HepG2 (cell line): ENCODE results near the gene RNF13. TPM values are rescaled to one million over a fixed set of nuclear protein-coding genes. Genes with fewer than 3 reads are reported as not detected.

Experiments
- ATF4 ChIP-seq, 2 experiments: fragments of 450-650 bp in 1 of 2; sonication (generic) in 1 of 2; formaldehyde crosslinking; IDR thresholded peaks; 2 replicates each; pipeline versions ENCODE4 v1.5.0 to v1.8.0; 2020 to 2022; ENCODE audit warnings: mild to moderate bottlenecking in 1 of 2, missing genetic modification reagents in 1 of 2
- HNRNPL ChIP-seq: fragments of 200-400 bp; formaldehyde crosslinking; IDR thresholded peaks from 2 replicates; pipeline ENCODE4 v1.6.1; 2017; ENCODE audit warnings: mild to moderate bottlenecking, low read depth, low read length
- LBX2 ChIP-seq: sonication (generic); formaldehyde crosslinking; IDR thresholded peaks from 2 replicates; pipeline ENCODE4 v1.5.0; 2020; ENCODE audit warnings: missing genetic modification reagents, mild to moderate bottlenecking, borderline replicate concordance
- MIER3 ChIP-seq: IDR thresholded peaks from 2 replicates; pipeline ENCODE4 v1.6.1; 2016; ENCODE audit warnings: missing compliant biosample characterization, borderline replicate concordance
- NAIF1 ChIP-seq: sonication (generic); formaldehyde crosslinking; IDR thresholded peaks from 2 replicates; pipeline ENCODE4 v1.5.0; 2020; ENCODE audit warnings: mild to moderate bottlenecking, missing genetic modification reagents, borderline replicate concordance
- NR2C2 ChIP-seq: sonication (generic); formaldehyde crosslinking; IDR thresholded peaks from 2 replicates; pipeline ENCODE4 v1.4.0; 2020; ENCODE audit warnings: missing genetic modification reagents, mild to moderate bottlenecking, moderate library complexity, borderline replicate concordance
- THAP9 ChIP-seq: sonication (generic); formaldehyde crosslinking; IDR thresholded peaks from 2 replicates; pipeline ENCODE4; 2020; ENCODE audit warnings: missing genetic modification reagents, mild to moderate bottlenecking, borderline replicate concordance
- ZNF775 ChIP-seq: sonication (generic); formaldehyde crosslinking; IDR thresholded peaks from 2 replicates; pipeline ENCODE4 v1.4.0; 2020; ENCODE audit warnings: missing genetic modification reagents, mild to moderate bottlenecking, moderate library complexity, borderline replicate concordance
- ZSCAN20 ChIP-seq: sonication (generic); formaldehyde crosslinking; IDR thresholded peaks from 2 replicates; pipeline ENCODE4 v1.4.0; 2020; ENCODE audit warnings: missing genetic modification reagents, mild to moderate bottlenecking, borderline replicate concordance
- polyA plus RNA-seq, 8 experiments: library from polyadenylated mRNA; depleted of rRNA in 3 of 8; stranded (reverse) in 7 of 8; unstranded in 1 of 8; fragments of >200 nt; fragmentation: Illumina TruSeq in 4 of 8; extraction: Trizol in 4 of 8; gene quantifications; 2 replicates each; pipeline versions ENCODE4 v1.2.1 to v1.2.3, GENCODE V29; 2011 to 2016; ENCODE audit warnings: low read depth in 4 of 8, missing spikeins in 1 of 8, mixed read lengths in 1 of 8; ENCODE audit not compliant: insufficient read depth in 1 of 8
- total RNA-seq, 5 experiments: library from RNA; depleted of rRNA; stranded (reverse); fragments of >200 nt; fragmentation: Illumina TruSeq; extraction: Trizol; gene quantifications; 2 replicates each; pipeline ENCODE4 v1.2.3, GENCODE V29; 2016; ENCODE audit warnings: low read depth in 1 of 5
- TF ChIP-seq, protein P1 (sequence below): sonication (generic); formaldehyde crosslinking; IDR thresholded peaks from one replicate; pipeline ENCODE4 v1.5.1; 2020; ENCODE audit warnings: mild to moderate bottlenecking, missing genetic modification reagents; ENCODE audit errors: not compliant biosample characterization
- TF ChIP-seq, protein P2 (sequence below): sonication (generic); formaldehyde crosslinking; IDR thresholded peaks from 2 replicates; pipeline ENCODE4 v1.4.0; 2020; ENCODE audit warnings: missing genetic modification reagents

RNF13 gene
- total and polyA plus RNA-seq, 2 of the 13 experiments (the other 11 are each of a cell fraction or from before 2014, with no cell fraction given), result 39.8 to 46.0 TPM

DNA sequence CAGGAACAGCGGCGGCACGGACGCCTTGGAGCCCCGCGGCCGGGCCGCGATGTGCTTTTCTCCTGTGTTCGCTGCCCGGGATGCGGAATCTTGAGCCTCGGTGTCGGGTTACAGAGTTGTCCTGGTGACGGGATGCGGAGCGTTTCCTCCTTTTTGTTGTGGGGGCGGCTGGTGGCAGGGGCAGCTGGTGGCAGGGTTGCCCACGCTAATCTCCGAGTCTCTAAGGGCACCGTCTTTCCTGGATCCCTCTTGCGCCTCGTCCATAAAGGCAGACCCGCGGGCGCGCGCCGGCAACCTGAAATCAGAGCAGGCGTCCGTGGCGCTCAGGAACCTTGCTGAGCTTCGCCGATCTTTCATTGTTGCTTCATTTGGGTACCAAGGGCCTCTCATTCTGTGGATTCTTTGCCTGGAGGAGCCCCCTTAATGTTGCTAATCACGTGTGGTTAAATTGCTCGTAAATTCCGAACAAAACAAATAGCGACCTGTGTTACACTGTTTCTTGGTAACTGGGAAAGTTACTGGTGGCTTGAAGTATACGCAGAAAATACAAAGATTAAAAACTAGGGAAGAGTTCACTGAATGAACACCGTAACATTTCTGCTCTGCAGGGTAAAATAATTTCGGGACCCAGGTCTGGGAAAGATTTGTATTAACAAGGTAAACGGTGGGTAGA lies 158.5 kb downstream of the RNF13 start (continued):
- TF ChIP-seq, protein P1, sequence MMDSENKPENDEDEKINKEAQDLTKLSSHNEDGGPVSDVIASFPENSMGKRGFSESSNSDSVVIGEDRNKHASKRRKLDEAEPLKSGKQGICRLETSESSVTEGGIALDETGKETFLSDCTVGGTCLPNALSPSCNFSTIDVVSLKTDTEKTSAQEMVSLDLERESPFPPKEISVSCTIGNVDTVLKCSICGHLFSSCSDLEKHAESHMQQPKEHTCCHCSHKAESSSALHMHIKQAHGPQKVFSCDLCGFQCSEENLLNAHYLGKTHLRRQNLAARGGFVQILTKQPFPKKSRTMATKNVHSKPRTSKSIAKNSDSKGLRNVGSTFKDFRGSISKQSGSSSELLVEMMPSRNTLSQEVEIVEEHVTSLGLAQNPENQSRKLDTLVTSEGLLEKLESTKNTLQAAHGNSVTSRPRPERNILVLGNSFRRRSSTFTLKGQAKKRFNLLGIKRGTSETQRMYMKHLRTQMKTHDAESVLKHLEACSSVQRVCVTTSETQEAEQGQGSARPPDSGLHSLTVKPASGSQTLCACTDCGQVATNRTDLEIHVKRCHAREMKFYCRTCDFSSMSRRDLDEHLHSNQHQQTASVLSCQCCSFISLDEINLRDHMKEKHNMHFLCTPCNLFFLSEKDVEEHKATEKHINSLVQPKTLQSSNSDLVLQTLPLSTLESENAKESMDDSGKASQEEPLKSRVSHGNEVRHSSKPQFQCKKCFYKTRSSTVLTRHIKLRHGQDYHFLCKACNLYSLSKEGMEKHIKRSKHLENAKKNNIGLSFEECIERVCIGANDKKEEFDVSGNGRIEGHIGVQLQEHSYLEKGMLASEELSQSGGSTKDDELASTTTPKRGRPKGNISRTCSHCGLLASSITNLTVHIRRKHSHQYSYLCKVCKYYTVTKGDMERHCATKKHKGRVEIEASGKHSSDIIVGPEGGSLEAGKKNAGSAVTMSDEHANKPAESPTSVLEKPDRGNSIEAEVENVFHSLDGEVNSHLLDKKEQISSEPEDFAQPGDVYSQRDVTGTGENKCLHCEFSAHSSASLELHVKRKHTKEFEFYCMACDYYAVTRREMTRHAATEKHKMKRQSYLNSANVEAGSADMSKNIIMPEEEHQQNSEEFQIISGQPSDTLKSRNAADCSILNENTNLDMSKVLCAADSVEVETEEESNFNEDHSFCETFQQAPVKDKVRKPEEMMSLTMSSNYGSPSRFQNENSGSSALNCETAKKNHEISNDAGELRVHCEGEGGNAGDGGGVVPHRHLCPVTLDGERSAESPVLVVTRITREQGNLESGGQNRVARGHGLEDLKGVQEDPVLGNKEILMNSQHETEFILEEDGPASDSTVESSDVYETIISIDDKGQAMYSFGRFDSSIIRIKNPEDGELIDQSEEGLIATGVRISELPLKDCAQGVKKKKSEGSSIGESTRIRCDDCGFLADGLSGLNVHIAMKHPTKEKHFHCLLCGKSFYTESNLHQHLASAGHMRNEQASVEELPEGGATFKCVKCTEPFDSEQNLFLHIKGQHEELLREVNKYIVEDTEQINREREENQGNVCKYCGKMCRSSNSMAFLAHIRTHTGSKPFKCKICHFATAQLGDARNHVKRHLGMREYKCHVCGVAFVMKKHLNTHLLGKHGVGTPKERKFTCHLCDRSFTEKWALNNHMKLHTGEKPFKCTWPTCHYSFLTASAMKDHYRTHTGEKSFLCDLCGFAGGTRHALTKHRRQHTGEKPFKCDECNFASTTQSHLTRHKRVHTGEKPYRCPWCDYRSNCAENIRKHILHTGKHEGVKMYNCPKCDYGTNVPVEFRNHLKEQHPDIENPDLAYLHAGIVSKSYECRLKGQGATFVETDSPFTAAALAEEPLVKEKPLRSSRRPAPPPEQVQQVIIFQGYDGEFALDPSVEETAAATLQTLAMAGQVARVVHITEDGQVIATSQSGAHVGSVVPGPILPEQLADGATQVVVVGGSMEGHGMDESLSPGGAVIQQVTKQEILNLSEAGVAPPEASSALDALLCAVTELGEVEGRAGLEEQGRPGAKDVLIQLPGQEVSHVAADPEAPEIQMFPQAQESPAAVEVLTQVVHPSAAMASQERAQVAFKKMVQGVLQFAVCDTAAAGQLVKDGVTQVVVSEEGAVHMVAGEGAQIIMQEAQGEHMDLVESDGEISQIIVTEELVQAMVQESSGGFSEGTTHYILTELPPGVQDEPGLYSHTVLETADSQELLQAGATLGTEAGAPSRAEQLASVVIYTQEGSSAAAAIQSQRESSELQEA (CRISPR knock-in tag), result no peak
- no peak; the same call in 1 of the 2 replicates for TF ChIP-seq NR2C2 (CRISPR knock-in tag)
- TF ChIP-seq ZNF775 (CRISPR knock-in tag), result no peak
- TF ChIP-seq, protein P2, sequence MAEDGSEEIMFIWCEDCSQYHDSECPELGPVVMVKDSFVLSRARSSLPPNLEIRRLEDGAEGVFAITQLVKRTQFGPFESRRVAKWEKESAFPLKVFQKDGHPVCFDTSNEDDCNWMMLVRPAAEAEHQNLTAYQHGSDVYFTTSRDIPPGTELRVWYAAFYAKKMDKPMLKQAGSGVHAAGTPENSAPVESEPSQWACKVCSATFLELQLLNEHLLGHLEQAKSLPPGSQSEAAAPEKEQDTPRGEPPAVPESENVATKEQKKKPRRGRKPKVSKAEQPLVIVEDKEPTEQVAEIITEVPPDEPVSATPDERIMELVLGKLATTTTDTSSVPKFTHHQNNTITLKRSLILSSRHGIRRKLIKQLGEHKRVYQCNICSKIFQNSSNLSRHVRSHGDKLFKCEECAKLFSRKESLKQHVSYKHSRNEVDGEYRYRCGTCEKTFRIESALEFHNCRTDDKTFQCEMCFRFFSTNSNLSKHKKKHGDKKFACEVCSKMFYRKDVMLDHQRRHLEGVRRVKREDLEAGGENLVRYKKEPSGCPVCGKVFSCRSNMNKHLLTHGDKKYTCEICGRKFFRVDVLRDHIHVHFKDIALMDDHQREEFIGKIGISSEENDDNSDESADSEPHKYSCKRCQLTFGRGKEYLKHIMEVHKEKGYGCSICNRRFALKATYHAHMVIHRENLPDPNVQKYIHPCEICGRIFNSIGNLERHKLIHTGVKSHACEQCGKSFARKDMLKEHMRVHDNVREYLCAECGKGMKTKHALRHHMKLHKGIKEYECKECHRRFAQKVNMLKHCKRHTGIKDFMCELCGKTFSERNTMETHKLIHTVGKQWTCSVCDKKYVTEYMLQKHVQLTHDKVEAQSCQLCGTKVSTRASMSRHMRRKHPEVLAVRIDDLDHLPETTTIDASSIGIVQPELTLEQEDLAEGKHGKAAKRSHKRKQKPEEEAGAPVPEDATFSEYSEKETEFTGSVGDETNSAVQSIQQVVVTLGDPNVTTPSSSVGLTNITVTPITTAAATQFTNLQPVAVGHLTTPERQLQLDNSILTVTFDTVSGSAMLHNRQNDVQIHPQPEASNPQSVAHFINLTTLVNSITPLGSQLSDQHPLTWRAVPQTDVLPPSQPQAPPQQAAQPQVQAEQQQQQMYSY, result no peak
- no peak for TF ChIP-seq MIER3
- TF ChIP-seq LBX2 (CRISPR knock-in tag), result no peak
- TF ChIP-seq THAP9 (CRISPR knock-in tag), result no peak
- TF ChIP-seq NAIF1, result peak; percentile 49
- TF ChIP-seq ATF4 (CRISPR knock-in tag; IDR thresholded peaks at IDR 0.05), result no peak
- TF ChIP-seq HNRNPL, result peak; percentile 91
- no peak for TF ChIP-seq ZSCAN20 (CRISPR knock-in tag)
